NCI-H2081 treated with DMSO at 0.1 percent for 48 hours (cell line): ENCODE measurements around the gene COL13A1.

ENCODE experiments used
- DNase-seq: peaks from one replicate; lab custom pipeline; 2025; lab: John Stamatoyannopoulos, UW

Gene COL13A1

DNA sequence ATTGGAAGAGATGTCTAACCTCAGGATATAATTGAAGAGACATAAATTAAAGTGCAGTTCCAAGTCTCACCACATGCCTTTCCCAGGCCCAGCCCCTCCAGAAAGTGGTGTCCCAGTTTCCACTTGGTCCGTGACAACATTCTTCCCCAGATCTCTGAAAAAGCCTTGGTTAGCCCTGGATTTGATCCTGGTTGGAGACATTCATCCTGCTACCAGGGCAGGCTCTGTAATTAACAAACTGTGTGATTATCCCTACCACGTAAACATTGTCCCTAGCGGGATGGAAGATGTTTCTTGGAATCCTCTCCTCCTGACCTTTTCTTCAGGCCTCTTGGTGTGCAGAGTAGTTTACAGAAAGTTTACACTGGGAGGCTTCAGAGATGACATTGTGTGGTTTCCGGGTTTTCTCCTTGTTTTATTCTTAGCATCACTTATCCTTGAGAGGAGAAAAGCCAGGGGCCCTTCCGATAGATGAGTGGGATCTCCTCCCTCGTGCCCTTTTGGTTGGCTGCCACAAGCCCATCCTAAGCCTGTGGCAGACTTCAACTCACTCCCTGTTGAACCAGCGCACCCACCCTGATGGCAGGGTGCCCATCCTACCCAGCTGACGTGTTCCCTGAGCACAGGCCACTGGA, 83.8 kb downstream of the COL13A1 start:
- no peak for DNase-seq

DNA sequence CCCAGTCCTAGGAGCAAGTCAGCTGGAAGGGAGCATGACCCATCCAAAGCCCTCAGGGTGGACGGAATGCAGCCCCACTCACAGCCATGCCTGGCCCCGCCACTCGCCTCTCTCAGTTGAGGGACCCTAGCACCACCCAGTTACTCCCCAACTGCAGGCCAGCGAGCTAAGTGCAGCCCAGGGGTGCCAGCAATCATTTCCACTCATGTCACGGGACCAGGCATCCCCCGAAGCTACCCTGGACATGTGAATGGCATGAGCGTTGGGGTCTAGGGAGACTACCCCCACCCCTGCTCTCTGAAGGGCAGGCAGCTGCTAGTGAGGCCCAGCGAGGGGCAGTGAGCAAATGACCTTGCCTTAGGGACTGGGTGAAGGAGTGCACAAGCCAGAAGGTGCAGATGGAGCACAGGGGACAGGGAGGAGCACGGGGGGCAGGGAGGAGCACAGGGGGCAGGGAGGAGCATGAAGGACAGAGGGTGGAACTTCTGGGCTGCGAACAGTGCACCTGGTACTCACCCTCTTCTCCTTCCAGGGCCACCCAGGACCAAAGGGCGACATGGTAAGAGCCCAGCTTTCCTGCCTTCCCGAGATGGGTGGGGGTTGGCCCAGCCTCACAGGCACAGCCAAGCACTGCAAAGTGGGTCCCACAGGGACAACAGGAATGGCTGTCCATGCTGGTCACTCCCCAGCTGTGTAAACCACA, 87.3 kb downstream of the COL13A1 start:
- DNase-seq = no peak

DNA sequence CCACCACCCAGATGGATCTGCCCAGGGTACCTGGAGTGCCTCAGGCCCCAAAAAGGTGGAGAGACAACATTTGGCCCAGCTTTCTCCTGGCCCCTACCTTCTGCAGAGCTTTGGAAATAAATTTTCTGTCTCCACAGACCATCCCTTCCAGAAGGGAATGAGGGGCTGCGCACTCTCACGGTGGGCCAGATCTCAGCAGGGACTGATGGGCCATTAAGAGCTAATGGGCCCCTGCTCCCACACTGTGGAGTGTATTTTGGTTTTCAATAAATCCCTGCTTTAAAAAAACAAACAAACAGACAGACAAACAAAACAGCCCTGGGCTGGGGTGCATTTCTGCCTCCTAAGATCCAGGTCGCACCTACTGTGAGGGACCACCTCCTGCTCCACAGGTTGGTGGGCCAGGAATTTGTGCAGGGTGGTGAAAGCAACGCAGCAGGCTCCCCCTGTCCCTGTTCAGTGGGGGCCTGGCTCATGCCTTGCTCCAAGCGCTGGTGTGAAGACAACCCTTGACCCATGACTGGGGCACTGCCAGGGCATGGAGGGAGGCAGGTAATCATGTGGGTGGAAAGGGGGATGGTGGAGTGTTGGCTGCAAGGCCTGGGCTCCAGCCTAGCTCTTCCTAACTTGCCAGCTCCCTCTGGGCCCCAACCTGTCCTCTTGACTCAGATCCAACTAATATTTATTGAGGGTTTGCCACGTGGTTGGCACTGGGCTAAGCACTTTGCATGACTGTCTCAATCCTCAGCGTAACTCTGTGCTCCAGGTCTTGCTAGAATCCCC, 88.5 kb downstream of the COL13A1 start:
- no peak for DNase-seq

DNA sequence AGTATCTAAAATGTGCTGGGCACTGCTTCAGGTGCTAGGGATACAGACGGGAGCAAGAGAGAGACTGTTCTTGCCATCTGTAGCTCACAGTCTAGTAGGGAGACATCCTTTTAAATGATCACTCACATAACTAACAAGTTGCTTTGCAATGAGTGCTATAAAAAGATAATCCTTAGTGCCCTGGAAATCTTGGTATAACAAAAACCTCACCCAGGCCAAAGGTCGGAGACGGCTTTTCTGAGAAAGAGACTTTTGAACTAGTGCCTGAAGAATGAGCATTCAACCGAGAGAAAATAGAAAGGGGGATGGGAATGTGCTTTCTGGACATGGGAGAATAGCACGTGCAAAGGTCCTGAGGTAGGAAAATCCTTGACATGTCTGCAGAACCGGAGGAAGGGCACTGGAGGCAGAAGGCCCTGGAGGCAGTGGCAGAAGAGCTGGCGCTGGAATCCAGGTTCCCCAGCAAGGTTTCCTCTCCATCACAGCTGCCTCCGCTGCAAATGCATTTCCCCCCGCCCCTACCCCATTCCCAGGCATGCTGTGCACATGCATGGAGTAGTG, 89.4 kb downstream of the COL13A1 start:
- no peak for DNase-seq

DNA sequence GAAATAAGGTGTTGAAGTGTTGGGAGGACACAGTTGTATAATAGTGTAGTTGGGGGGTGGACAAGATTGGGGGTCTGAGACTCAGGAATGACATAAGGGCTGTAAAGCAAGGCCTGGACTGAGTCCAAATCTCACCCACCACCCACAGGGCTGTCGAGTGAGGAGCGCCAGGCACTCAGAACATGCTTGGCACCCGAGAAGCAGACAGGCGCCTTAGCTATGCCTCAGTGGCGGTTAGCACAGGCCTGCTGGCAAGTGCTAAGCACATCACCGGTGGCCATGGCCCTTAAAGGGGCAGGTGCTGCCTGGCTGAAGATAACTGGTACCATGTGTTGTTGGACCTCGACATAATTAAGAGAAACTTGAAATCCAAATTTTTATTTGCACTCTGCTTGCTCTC, 90.7 kb downstream of the COL13A1 start:
- DNase-seq = no peak

DNA sequence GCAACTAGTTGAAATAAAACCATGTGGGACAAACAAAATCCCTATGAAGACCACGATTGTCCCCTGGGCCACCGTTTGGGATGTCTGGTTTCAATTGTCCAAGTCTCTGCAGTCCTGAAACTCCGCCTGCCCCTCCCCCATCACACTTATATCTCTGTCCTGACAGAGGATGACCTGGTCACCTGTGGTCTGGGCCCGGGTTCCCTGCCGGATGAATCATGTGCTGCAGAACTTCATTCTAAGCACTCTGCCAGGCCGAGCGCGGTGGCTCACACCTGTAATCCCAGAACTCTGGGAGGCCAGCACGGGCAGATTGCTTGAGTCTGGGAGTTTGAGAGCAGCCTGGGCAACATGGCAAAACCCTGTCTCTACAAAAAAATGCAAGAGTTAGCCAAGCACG, 91.1 kb downstream of the COL13A1 start:
- DNase-seq = no peak

DNA sequence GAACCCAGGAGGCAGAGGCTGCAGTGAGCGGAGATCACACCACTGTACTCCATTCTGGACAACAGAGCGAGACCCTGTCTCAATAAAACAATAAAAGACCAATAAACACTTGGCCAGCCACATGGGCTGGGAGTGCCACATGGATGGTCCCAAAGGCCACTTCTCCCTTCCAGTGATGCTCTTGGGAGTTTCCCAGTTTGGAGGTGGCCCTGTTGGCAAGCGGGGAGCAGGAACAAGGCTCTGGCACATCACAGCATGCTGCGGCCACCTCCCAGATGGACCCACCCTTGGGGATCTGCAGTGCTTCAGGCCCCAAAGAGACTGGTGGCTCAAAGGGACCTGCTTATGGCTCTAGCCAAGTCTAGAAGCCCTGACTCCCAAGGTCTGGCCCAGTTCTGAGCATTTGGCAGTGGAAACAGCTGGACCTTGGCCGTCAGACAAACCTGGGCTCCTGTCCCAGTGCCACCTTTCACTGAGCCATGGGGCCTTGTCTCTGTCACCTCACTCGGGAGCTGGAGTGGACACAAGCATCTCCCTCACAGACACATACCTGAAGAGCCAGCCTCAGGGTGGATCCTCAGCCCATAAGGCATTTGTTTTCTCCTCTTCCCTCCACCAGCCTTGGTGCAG, 91.7 kb downstream of the COL13A1 start:
- DNase-seq = no peak

DNA sequence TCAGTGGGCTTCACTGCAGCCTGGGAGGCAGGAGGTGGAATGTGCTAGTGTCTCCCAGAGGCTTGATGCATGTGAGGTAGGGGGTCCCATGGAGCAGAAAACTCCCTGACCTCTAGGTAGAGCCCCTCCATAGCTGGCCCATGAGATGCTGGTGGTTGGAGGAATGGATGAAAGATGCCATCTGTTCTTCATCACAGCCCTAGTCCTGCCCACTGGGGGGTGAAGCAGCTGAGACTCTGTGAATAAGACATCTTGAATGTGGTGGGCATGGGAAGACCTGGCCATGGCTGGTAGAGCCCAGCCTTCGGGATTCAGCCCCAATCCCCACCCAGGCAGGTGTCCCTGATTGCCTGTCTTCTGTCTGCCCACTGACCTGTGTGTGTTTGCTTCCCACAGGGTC, 92.5 kb downstream of the COL13A1 start:
- no peak for DNase-seq

DNA sequence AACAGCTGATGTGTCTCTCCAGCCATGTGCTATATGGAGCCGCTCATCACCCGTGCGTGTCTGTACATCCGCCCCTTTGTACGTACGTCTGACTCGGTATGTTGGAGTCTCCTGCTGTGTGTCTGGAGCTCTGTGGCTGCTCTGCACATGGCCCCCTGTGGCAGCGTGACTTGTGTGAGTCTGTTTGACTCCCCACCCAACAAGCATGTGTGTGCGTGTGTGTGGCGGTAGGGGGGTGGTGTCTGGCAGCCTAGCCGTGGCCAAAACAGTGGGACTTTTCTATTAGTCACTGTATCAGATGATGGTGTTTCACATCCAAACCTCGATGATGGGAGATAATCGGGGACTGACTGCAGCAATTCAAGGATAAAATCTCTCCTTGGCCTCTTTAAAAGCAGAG, 94.1 kb downstream of the COL13A1 start:
- DNase-seq = no peak

DNA sequence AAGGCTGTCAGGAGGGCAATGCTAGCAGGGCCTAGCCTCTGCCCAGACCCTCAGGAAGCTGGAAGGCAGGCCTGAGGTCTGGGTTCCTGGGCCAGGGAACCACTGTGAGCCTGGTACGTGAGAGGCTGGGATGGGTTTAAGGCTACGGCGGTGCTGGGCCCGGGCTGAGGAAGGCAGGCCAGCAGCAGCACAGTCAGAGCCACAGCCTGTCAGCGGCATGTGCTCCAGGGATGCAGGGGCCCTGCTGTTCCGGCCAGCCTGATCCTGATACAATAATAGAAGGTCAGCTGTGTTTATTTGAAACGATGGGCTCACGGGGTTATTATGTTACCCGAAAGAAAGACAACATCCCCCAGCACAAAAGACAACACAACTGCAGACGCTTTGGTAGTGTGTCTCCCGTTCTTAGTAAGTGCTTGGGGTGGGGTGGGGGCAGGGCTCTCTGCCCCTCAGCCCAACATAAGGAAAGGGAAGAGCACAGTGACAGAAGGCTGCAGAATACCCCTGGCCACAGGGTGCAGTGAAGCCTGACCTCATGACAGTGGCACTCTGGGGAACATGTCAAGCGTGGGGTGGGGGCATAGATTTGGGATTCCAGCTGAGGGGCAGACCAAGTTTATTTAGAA, 95.0 kb downstream of the COL13A1 start:
- DNase-seq = no peak

DNA sequence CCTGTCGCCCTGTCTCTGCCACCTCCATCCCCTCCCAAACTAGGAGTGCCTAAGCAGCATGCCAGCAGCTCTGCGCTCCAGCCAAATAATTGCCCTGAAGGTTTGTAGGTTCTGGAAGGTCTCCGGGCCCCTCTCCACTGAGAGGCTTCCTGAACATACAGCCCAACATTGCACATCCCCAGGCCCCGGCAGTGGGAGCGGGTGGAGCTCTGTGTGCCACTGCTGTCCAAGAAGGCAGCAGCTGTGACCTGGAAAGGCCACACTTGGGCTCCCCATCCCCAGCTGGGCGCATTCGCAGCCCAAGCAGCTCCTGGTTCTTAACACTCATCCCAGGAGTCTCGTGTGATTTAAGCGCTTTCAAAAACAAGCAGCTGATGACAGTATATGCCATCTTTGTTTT, 95.7 kb downstream of the COL13A1 start:
- no peak for DNase-seq

DNA sequence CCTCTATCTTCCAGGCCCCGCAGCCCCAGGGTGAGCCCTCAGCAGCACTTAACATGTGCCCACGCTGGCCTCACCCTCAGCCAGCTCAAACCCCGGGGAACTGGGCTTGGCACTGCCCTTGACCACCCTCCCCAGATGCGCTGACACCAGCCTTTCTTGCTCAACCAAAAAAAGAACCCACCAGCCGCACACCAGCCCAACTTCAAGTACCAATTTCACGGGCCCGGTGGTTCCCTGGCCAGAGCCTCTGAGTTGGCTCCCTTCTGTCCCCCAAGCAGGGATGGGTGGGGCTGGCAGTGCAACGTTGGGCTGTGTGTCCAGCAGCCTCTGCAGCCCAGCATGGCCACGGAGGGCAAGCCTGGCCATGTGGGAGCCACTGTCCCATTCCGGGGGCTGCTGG, 96.3 kb downstream of the COL13A1 start:
- no peak for DNase-seq

DNA sequence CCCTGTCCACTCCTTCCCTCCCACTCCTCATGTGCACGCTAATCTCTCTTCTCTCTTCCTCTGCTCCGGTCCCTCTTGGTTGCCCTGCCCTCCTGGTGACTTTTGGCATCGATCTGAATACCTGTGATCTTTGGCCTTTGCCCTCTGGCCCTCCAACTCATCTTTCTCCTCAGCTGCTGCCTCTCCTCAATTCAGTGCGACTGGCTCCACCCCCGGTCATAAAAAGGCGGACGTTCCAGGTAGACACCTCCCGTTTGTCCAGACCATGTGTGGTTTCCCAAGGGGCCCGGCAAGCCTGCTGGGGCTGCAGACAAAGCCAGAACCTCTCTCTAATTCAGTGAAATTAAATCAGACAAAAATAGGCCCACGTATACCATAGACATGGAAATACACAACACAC, 96.8 kb downstream of the COL13A1 start:
- no peak for DNase-seq

DNA sequence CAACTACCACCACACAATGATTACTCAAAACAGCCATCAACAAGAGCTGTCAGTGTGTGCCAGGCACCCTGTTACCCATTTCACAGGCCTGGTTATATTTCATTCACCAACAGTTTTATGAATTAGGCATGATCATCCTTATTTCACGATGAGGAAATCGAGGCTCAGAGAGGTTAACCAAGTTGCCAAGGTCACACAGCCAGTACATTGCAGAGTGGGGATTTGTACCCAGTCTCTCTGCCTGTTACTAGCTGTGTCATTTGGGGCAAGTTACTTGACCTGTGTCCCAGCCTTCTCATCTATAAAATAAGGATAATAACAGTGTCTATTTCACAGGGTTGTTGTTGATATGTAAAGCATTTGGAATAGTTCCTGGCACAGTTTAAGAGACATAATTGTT, 97.2 kb downstream of the COL13A1 start:
- no peak for DNase-seq

DNA sequence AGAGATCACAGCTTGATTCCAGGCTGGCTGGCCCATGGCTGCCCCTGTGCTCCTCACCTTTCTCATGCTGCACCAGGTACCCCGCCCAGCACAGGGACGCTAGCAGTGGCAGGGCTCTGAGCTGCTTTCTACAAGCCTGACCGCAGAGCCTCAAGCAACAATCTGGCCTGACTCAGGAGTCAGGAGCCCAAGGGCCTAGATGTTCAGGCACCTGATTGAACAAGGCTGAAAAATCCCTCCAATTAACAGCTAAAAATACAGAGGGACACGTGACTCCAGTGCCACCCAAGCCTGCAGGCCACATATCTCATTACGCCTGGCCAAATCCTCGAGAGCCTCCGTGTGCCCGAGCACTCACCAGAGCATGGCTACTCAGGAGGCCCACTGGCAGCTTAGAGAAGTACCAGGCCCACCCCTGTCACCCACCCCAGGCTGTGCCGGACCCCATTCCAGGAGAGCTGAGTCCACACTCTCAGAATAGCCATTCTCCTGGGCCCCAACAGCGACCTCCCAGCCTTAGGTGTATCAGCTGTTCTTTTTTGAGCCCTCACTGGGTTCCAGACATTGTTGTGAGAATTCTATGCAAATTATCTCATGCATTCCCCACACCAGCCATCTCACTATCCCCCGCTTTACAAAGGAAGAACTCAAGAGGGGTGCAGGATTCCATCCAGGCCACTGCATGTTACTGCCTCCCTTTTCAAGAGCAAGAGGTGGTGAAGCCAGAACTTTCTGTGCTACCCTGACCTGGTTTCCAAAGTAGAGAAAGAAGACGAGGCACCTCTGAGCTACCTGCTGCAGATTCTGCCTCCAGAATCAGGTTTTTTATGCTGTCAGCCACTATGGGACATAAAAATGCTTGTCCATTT, 98.3 kb downstream of the COL13A1 start:
- no peak for DNase-seq

DNA sequence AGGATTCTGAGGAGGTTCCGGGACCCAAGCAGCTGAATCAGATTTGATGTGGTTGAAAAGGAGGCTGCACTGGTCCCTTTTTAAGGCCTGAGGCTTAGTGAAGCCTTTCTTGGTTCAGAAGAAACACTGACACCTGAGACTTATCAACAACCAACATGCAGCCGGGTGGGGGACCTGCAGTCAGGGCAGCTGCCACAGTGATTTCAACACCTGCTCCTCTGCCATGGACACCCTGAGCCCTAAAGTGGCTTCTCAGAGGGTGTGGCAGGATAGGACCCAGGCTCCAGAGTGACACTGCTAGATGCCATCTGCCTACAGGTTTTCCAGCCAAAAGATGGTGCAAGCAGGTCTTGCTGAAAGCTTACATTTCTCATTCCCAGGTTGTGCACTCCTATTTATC, 99.3 kb downstream of the COL13A1 start:
- DNase-seq = no peak

DNA sequence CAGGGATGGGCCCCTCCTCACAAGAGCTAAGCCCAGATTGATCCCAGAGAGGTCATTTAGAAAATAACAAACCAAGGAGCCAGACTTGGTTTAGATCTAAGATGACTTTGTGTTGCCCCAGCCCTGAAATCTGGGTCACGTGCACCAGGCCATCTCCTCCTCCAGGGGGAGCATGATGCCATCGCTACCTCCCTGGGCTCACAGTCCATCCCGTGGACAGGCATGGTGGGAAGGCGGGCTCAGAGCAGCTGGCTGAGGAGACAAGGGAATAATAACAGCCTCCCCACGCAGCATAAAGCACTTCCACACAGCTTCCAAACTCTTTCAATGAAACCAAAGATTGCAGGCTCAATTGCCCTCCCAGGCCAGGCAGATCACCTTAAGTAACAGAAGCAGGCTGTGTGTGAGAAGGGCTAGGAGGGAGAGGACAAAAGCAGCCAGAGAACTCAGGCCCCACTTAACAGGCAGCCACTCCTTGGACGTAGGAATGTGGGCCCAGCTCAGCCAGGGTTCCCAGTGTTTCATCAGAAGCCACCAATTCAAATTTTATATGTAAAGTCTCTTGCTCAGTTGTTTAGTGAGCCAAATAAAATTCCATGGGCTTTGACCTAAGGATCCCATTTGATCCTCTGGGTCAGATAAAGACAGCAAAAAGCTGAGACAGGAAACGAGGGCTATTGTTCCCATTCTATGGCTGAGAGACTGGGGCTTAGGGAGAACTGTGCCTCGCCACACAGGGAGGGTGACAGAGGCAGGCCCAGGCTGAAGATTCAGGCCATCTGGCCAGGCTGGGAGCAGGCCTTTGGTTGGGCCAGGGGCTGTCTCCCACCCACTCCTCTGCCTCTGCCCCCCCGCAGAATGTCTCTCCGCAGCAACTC, 100.2 kb downstream of the COL13A1 start:
- DNase-seq = no peak

DNA sequence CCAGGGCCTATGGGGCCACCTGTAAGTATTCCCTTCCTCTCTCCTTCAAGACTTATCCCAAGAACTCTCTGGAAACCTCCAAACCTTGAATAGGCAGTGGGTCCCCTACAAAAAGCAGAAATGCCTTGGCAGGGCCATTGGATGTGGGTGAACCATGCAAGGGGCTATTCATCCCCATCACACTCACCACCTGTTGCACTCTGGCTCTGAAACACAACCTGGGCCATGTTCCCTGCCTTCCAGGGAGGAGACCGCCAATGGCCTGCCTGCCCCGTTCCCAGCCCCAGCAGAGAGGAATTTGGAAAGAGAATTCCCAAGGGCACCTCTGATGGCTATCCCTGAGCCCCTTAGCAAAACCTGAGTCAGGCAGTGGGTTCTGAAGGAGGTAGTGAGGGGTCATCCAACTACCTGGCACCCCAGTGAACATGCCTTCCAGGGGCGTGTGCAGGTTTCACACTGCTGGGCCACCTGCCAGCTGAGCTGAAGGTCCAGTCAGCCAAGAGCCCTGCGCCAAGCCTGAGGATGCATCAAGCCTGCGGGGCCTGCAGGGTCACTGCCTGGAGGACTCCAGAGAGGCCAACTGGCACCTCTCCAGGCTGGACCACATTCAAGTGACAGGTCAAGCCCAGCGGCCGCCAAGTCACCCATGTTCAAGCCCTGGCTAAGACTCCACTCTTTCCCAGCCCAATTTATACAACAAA, 101.3 kb downstream of the COL13A1 start:
- DNase-seq = no peak

DNA sequence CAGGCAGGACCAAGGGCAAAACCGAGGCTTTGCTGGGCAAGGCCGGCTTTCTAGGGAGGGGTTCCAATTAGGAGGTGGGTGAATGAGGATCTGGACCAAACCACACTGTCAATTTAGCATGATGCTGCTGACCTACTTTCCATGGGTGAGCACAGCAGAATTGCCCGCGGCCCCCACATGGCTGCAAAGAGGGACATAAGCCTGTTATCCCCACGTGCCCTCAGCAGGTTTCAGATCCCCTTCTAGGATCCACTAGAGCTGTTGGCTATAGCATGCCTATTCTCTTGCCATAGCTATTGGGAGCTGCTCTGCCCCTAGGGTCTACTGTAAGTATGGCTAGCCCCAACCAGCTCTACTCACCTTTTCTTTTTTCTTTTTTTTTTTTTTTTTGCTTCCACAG, 102.8 kb downstream of the COL13A1 start:
- no peak for DNase-seq
